SK-N-SH treated with all-trans-retinoic acid at 6 μM for 48 hours (cell line): ENCODE data around the gene FRS3.

Experiments used
- ATAC-seq: fragments of 200-7000 bp; cut with Tn5 transposase; 3 replicates; pipeline ENCODE4 v1.9.1; 2020; ENCODE audit warnings: mild to moderate bottlenecking, moderate library complexity
- ARNTL ChIP-seq: fragments of 450-650 bp; formaldehyde crosslinking; IDR thresholded peaks from 2 replicates; pipeline ENCODE4 v1.5.0; 2020; ENCODE audit warnings: low read depth, mild to moderate bottlenecking, moderate library complexity, borderline replicate concordance
- BACH2 ChIP-seq: fragments of 250-450 bp; sonication (Bioruptor Pico); IDR thresholded peaks from 2 replicates; pipeline ENCODE4 v1.9.0; 2021; ENCODE audit warnings: mild to moderate bottlenecking, borderline replicate concordance
- CREB5 ChIP-seq: fragments of 250-450 bp; sonication (Bioruptor Pico); IDR thresholded peaks from 2 replicates; pipeline ENCODE4 v1.5.1; 2020; ENCODE audit warnings: low read depth, mild to moderate bottlenecking, moderate library complexity
- CSDC2 ChIP-seq: fragments of 250-450 bp; sonication (Bioruptor Pico); IDR thresholded peaks from 2 replicates; pipeline ENCODE4 v1.5.0; 2020; ENCODE audit warnings: mild to moderate bottlenecking, moderate library complexity
- ESRRG ChIP-seq: fragments of 250-450 bp; sonication (Bioruptor Pico); IDR thresholded peaks from 2 replicates; pipeline ENCODE4 v1.6.1; 2021; ENCODE audit warnings: mild to moderate bottlenecking
- GLIS3 ChIP-seq: fragments of 250-450 bp; sonication (Bioruptor Pico); IDR thresholded peaks from 2 replicates; pipeline ENCODE4 v1.5.0; 2020; ENCODE audit warnings: mild to moderate bottlenecking, moderate library complexity
- ISL1 ChIP-seq: fragments of 250-450 bp; sonication (Bioruptor Pico); IDR thresholded peaks from 2 replicates; pipeline ENCODE4 v2.1.2; 2022; ENCODE audit warnings: mild to moderate bottlenecking, moderate library complexity
- OSR1 ChIP-seq: fragments of 250-450 bp; sonication (Bioruptor Pico); IDR thresholded peaks from 2 replicates; pipeline ENCODE4 v1.8.0; 2022; ENCODE audit warnings: moderate library complexity, mild to moderate bottlenecking, inconsistent platforms
- POU6F1 ChIP-seq: fragments of 250-450 bp; sonication (Bioruptor Pico); IDR thresholded peaks from 2 replicates; pipeline ENCODE4 v1.8.0; 2021; ENCODE audit warnings: low read depth, mild to moderate bottlenecking, moderate library complexity, borderline replicate concordance
- PPARA ChIP-seq: fragments of 250-450 bp; sonication (Bioruptor Pico); IDR thresholded peaks from 2 replicates; pipeline ENCODE4 v1.5.0; 2020; ENCODE audit warnings: mild to moderate bottlenecking, borderline replicate concordance
- RARB ChIP-seq: fragments of 250-450 bp; sonication (Bioruptor Pico); IDR thresholded peaks from 2 replicates; pipeline ENCODE4 v1.8.0; 2021; ENCODE audit warnings: mild to moderate bottlenecking, moderate library complexity
- SNAI2 ChIP-seq: fragments of 250-450 bp; sonication (Bioruptor Pico); IDR thresholded peaks from 2 replicates; pipeline ENCODE4 v1.5.0; 2020; ENCODE audit warnings: mild to moderate bottlenecking, moderate library complexity
- TCF4 ChIP-seq: fragments of 250-450 bp; sonication (Bioruptor Pico); IDR thresholded peaks from 2 replicates; pipeline ENCODE4 v1.8.0; 2021; ENCODE audit warnings: mild to moderate bottlenecking, moderate library complexity, borderline replicate concordance
- TOX ChIP-seq: fragments of 250-450 bp; sonication (Bioruptor Pico); IDR thresholded peaks from 2 replicates; pipeline ENCODE4 v1.8.0; 2021; ENCODE audit warnings: mild to moderate bottlenecking, moderate library complexity, borderline replicate concordance
- TSHZ2 ChIP-seq: fragments of 250-450 bp; sonication (Bioruptor Pico); IDR thresholded peaks from 2 replicates; pipeline ENCODE4 v1.5.0; 2020; ENCODE audit warnings: mild to moderate bottlenecking, moderate library complexity
- ZC3H10 ChIP-seq: fragments of 250-450 bp; sonication (Bioruptor Pico); IDR thresholded peaks from 2 replicates; pipeline ENCODE4 v1.5.1; 2021; ENCODE audit warnings: mild to moderate bottlenecking, moderate library complexity
- ZFP3 ChIP-seq: fragments of 250-450 bp; sonication (Bioruptor Pico); IDR thresholded peaks from 2 replicates; pipeline ENCODE4 v1.5.0; 2020; ENCODE audit warnings: mild to moderate bottlenecking, moderate library complexity
- ZFP30 ChIP-seq: fragments of 450-650 bp; formaldehyde crosslinking; IDR thresholded peaks from 2 replicates; pipeline ENCODE4 v1.5.0; 2022; ENCODE audit warnings: mild to moderate bottlenecking, moderate library complexity
- ZNF565 ChIP-seq: fragments of 450-650 bp; formaldehyde crosslinking; conservative IDR thresholded peaks from 2 replicates; pipeline ENCODE4 v1.5.0; 2020; ENCODE audit warnings: low read depth, mild to moderate bottlenecking, moderate library complexity
- ZNF70 ChIP-seq: fragments of 450-650 bp; formaldehyde crosslinking; IDR thresholded peaks from 2 replicates; pipeline ENCODE4 v1.5.0; 2020; ENCODE audit warnings: mild to moderate bottlenecking, moderate library complexity
- ZNF8 ChIP-seq: fragments of 450-650 bp; formaldehyde crosslinking; IDR thresholded peaks from 2 replicates; pipeline ENCODE4 v1.5.0; 2020; ENCODE audit warnings: mild to moderate bottlenecking, moderate library complexity
- TF ChIP-seq, protein P1 (sequence below): fragments of 250-450 bp; sonication (Bioruptor Pico); IDR thresholded peaks from 2 replicates; pipeline ENCODE4 v1.5.1; 2021; ENCODE audit warnings: mild to moderate bottlenecking, moderate library complexity

The FRS3 gene

GRCh38 chr6:41791984-41792383 is 12.3 kb upstream of the FRS3 start:
- ATAC-seq, result no peak
- TF ChIP-seq ZFP3 (CRISPR knock-in tag) (no peak), ZC3H10 (CRISPR knock-in tag) (no peak), ZFP30 (CRISPR knock-in tag) (no peak), ZNF565 (CRISPR knock-in tag) (no peak), TCF4 (no peak), RARB (CRISPR knock-in tag) (no peak), CSDC2 (no peak), CREB5 (no peak), ISL1 (CRISPR knock-in tag) (no peak), ARNTL (CRISPR knock-in tag) (no peak), PPARA (CRISPR knock-in tag) (no peak), GLIS3 (no peak), POU6F1 (CRISPR knock-in tag) (no peak)
- TF ChIP-seq, all 23 proteins: peak for 0

GRCh38 chr6:41791305-41791704 is 11.6 kb upstream of the FRS3 start:
- TF ChIP-seq ZNF565 (CRISPR knock-in tag) (no peak), TOX (CRISPR knock-in tag) (no peak), SNAI2 (CRISPR knock-in tag) (no peak), RARB (CRISPR knock-in tag) (no peak), TSHZ2 (CRISPR knock-in tag) (no peak), ESRRG (CRISPR knock-in tag) (no peak), ZFP3 (CRISPR knock-in tag) (no peak), ZFP30 (CRISPR knock-in tag) (no peak)
- ATAC-seq, result no peak

DNA sequence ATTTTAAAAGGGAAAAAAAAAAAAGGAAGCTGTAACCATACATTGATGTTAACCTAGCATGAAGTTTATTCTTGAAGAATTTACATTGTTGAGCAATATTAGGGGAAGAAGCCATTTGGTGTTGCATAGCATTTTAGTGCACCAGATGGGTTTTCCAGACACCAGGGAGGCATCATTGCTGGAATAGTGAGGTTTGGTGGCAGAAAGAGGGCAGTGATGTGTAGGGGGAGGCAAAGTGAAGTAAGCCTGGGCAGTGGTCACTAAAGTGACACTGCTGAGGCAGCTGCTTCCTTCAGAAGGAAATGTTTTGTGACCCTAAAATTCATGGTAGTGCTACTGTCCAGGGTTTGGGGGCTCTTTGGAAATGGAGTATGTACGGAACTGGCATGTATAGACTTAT is 10.3 kb upstream of the FRS3 start:
- TF ChIP-seq POU6F1 (CRISPR knock-in tag), result no peak
- TF ChIP-seq, protein P1, sequence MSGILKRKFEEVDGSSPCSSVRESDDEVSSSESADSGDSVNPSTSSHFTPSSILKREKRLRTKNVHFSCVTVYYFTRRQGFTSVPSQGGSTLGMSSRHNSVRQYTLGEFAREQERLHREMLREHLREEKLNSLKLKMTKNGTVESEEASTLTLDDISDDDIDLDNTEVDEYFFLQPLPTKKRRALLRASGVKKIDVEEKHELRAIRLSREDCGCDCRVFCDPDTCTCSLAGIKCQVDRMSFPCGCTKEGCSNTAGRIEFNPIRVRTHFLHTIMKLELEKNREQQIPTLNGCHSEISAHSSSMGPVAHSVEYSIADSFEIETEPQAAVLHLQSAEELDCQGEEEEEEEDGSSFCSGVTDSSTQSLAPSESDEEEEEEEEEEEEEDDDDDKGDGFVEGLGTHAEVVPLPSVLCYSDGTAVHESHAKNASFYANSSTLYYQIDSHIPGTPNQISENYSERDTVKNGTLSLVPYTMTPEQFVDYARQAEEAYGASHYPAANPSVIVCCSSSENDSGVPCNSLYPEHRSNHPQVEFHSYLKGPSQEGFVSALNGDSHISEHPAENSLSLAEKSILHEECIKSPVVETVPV (CRISPR knock-in tag), result no peak
- no peak for TF ChIP-seq ZC3H10 (CRISPR knock-in tag)
- TF ChIP-seq ZNF565 (CRISPR knock-in tag), result no peak
- no peak for TF ChIP-seq RARB (CRISPR knock-in tag)
- no peak for TF ChIP-seq ARNTL (CRISPR knock-in tag)
- TF ChIP-seq GLIS3, result no peak
- no peak for TF ChIP-seq ZFP3 (CRISPR knock-in tag)
- TF ChIP-seq PPARA (CRISPR knock-in tag), result no peak
- TF ChIP-seq ESRRG (CRISPR knock-in tag), result no peak
- TF ChIP-seq ZFP30 (CRISPR knock-in tag), result no peak
- TF ChIP-seq TOX (CRISPR knock-in tag), result no peak
- TF ChIP-seq ZNF70 (CRISPR knock-in tag), result no peak
- no peak for TF ChIP-seq CREB5
- TF ChIP-seq OSR1 (CRISPR knock-in tag), result no peak
- no peak for TF ChIP-seq BACH2 (CRISPR knock-in tag)
- TF ChIP-seq CSDC2, result no peak
- TF ChIP-seq ZNF8, result no peak
- TF ChIP-seq TSHZ2 (CRISPR knock-in tag), result no peak
- no peak for TF ChIP-seq SNAI2 (CRISPR knock-in tag)
- no peak for ATAC-seq
